Cardiac fibroblast (primary cell): Measurements from ENCODE around the gene SCAMP1.

Experiments used
- DNase-seq, 2 donors: peaks; one replicate each; pipeline versions ENCODE4 v3.0.0 to v3.0.0-alpha.2; 2010; ENCODE audit warnings: low read depth in 2 of 2
- H3K4me3 ChIP-seq, 2 donors: replicated peaks in 1 of 2; 1 replicate in 1 of 2; 2 replicates in 1 of 2; pipeline ENCODE4 v1.5.1; 2011; ENCODE audit warnings: low read depth in 2 of 2, low read length in 2 of 2, mild to moderate bottlenecking in 2 of 2, moderate library complexity in 1 of 2
- TF ChIP-seq, protein P1 (sequence below): IDR thresholded peaks from one replicate; pipeline ENCODE4 v1.5.1; 2011; ENCODE audit warnings: low read depth, mild to moderate bottlenecking, low read length, inconsistent platforms

Gene SCAMP1

DNA sequence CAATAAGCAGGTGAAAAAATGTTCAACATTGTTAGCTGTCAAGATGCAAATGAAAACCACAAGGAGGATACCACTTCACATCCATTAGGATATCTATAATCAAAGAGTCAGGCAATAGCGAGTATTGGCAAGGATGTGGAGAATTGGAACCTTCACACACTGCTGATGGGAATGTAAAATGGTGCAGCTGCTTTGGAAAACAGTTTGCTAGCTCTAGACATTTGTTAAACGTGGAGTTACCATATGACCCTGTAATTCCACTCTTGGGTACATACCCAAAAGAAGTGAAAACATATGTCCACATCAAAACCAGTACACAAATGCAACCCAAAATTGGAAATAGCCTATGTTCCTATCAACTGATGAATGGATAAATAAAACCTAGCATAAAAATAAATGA is 37.4 kb downstream of the SCAMP1 start:
- TF ChIP-seq, protein P1, sequence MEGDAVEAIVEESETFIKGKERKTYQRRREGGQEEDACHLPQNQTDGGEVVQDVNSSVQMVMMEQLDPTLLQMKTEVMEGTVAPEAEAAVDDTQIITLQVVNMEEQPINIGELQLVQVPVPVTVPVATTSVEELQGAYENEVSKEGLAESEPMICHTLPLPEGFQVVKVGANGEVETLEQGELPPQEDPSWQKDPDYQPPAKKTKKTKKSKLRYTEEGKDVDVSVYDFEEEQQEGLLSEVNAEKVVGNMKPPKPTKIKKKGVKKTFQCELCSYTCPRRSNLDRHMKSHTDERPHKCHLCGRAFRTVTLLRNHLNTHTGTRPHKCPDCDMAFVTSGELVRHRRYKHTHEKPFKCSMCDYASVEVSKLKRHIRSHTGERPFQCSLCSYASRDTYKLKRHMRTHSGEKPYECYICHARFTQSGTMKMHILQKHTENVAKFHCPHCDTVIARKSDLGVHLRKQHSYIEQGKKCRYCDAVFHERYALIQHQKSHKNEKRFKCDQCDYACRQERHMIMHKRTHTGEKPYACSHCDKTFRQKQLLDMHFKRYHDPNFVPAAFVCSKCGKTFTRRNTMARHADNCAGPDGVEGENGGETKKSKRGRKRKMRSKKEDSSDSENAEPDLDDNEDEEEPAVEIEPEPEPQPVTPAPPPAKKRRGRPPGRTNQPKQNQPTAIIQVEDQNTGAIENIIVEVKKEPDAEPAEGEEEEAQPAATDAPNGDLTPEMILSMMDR = no peak
- no peak overlapping the region for H3K4me3 ChIP-seq
- DNase-seq = no peak

DNA sequence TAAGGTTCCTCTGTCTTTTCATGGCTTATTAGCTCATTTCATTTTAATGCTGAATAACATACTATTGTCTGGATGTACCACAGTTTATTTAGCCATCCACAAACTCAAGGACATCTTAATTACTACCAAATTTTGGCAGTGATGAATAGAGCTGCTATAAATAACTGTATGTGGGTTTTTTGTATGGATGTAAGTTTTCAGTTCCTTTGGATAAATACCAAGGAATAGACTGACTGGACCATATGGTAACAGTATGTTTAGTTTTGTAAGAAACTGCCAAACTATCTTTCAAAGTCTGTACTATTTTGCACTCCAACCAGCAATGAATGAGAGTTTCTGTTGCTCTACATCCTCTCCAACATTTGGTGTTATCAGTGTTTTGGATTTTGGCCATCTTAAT is 38.7 kb downstream of the SCAMP1 start:
- peak in 1 of 2 donors; percentile 32 for DNase-seq
- no peak overlapping the region for H3K4me3 ChIP-seq
- TF ChIP-seq, protein P1 = no peak

DNA sequence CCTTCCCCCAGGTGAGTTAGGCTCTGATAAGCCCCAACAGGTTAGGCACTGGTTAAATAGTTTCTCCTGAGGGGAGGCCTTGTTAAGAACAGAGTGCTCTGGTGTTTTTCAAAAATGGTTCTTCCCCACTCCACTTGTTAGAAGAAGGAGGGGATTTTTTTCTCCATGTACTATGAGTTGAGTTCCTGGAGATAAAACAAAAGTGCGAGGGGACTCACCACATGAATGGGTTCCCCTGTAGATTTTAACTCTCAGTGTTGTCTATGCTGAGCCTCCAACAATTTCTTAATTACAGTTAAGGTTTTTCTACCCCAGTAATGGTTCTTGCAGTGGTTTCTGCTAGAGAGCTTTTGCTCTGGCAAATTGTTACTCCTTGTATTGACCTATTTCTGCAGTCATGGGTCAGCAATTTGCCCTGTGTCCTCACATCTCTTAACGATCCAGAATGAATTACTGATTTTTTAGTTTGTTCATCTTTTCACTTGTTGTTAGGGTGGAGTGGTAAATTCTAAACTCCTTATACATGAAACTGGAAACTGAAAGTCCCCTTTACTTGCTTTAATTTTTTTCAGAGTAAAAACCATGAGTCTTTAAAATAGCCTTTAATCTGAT is 44.4 kb downstream of the SCAMP1 start:
- DNase-seq = no peak
- H3K4me3 ChIP-seq = no peak overlapping the region
- TF ChIP-seq, protein P1 = no peak

DNA sequence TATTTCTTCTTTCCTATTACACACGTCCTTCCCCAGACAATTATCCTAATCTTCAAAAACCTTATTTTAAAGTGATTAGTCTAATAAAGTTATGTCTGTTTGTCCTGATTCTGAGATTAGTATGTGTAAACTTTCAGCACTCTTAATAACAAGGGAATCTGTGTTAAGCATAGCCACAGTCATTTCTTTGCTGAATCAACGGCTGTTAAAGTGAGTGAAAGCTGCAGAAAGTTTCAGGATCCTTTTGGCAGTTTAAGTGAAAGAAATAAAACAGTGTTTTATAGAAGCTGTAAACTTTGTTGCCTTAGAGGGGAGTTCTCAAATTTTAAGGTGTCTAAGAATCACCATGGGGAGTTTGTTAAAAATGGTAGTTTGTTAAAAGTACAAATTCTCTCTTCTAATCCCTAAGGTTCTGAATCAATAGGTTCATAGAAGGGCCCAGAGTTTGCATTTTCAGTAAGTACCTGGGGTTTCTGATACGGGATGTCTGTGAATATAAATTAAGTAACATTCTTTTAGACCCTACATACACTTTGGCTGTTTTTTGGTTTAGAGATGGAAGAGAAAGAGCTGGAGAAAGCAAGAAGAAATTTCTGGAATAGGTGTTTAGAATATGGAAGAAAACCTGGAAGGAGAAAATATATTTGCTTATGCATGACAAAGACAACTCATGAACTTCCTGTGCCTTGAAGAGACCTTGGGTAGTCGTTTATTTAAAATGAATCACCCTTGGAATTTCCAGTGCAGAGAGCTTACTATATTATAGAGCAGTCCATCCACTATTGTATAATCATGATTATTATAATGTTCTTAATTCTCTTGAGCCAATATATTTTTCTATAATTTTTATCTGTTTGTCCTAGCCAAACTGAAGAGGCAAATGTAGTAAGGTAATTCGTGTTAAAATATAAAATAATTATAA is 45.7 kb downstream of the SCAMP1 start:
- DNase-seq = peak; percentile 24 to 77
- TF ChIP-seq, protein P1 = no peak
- no peak overlapping the region for H3K4me3 ChIP-seq

DNA sequence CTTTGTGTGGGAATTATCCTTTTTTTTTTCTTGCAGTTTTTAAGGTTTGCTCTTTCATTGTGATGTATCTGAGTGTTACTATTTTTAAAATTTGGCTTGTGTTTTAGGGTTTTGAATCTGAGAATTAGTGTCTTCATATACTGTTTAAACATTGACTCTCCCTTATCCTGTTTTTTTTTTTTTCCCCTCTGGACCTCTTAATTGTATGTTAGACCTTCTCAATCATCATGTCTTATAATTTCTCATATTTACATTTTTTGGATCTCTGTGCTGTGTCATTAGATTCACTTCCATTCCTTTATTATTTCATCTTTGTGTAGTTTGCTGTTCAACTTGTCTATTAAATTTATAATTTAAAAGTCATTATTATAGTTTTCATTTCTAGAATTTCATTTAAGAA is 47.0 kb downstream of the SCAMP1 start:
- DNase-seq = no peak
- H3K4me3 ChIP-seq = no peak overlapping the region
- TF ChIP-seq, protein P1 = no peak

DNA sequence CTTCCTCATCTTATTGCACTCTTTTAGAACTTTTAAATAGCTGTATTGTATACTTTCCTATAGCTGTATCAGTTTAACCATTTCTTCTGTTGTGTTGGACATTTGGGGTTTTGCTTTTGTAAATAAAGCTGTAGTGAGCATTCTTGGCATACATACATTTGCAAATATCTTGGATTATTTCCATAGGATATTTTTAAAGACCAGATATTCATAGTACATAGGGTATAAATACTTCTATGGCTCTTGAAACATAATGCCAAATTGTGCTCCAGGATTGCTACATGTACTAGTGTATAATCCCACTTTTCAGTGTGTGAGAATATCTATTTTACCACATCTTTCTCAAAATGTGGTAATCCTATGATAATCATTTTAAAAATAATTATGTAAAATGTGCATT is 51.2 kb downstream of the SCAMP1 start:
- DNase-seq = peak; percentile 3
- TF ChIP-seq, protein P1 = no peak
- no peak overlapping the region for H3K4me3 ChIP-seq
